CD4-positive, CD25-positive, alpha-beta regulatory T cell (primary cell): ENCODE data around the gene CCDC141. TPM values are rescaled to one million over a fixed set of nuclear protein-coding genes. Genes with fewer than 3 reads are reported as not detected.

Source experiments
- ATAC-seq, 2 donors: fragments of 150-1000 bp; cut with Tn5 transposase; one replicate each; pipeline ENCODE4 v1.10.0; 2021; ENCODE audit warnings: low read depth in 2 of 2, moderate number of reproducible peaks in 2 of 2, moderate library complexity in 1 of 2
- DNase-seq, 3 donors: peaks; one replicate each; pipeline versions ENCODE4 v3.0.0 to v3.0.0-alpha.2; 2012 to 2022; ENCODE audit warnings: mixed read lengths in 1 of 3
- H3K27ac ChIP-seq: one replicate; pipeline ENCODE4 v1.7.0; 2013; ENCODE audit warnings: mild to moderate bottlenecking, low read length; ENCODE audit not compliant: insufficient read depth, poor library complexity, severe bottlenecking
- H3K27me3 ChIP-seq: one replicate; pipeline ENCODE4 v1.7.0; 2013; ENCODE audit warnings: low read length; ENCODE audit not compliant: control insufficient read depth, insufficient read depth
- H3K36me3 ChIP-seq: one replicate; pipeline ENCODE4 v1.7.0; 2013; ENCODE audit warnings: mild to moderate bottlenecking, low read length, moderate library complexity; ENCODE audit not compliant: control insufficient read depth, insufficient read depth
- H3K4me1 ChIP-seq: 2 replicates; pipeline ENCODE4 v1.7.0; 2013; ENCODE audit warnings: mild to moderate bottlenecking, low read length; ENCODE audit not compliant: insufficient read depth, control insufficient read depth, poor library complexity, severe bottlenecking
- H3K4me3 ChIP-seq: one replicate; pipeline ENCODE4 v1.7.0; 2013; ENCODE audit warnings: low read depth, mild to moderate bottlenecking, low read length, moderate library complexity
- H3K9me3 ChIP-seq, 2 experiments: 1 replicate in 1 of 2; 2 replicates in 1 of 2; pipeline ENCODE4 v1.7.0; 2013; ENCODE audit warnings: low read length in 2 of 2, mild to moderate bottlenecking in 1 of 2, moderate library complexity in 1 of 2; ENCODE audit not compliant: control insufficient read depth in 2 of 2
- H3K27ac Mint-ChIP-seq, 3 donors: one replicate each; pipeline ENCODE4 v1.8.0; 2020 to 2022; ENCODE audit warnings: mild to moderate bottlenecking in 3 of 3, mixed read lengths in 3 of 3, moderate library complexity in 2 of 3
- H3K27me3 Mint-ChIP-seq: one replicate; pipeline ENCODE4 v1.8.0; 2022; ENCODE audit warnings: mild to moderate bottlenecking, mixed read lengths
- H3K36me3 Mint-ChIP-seq: one replicate; pipeline ENCODE4 v1.8.0; 2020; ENCODE audit warnings: mixed read lengths
- H3K4me1 Mint-ChIP-seq, 4 donors: one replicate each; pipeline ENCODE4 v1.8.0; 2020 to 2022; ENCODE audit warnings: mixed read lengths in 4 of 4, mild to moderate bottlenecking in 1 of 4
- H3K4me3 Mint-ChIP-seq, 4 donors: one replicate each; pipeline ENCODE4 v1.8.0; 2020 to 2022; ENCODE audit warnings: mild to moderate bottlenecking in 4 of 4, mixed read lengths in 4 of 4, moderate library complexity in 3 of 4
- H3K9me3 Mint-ChIP-seq, 7 donors: one replicate each; pipeline ENCODE4 v1.8.0; 2020 to 2022; ENCODE audit warnings: mixed read lengths in 7 of 7, mild to moderate bottlenecking in 3 of 7, moderate library complexity in 2 of 7
- polyA plus RNA-seq, 4 donors: library from polyadenylated mRNA; unstranded; fragments of 300-500 nt; fragmentation: Illumina TruSeq; gene quantifications; one replicate each; pipeline ENCODE4 v1.2.3, GENCODE V29; 2021
- total RNA-seq: library from RNA; stranded (reverse); gene quantifications from one replicate; pipeline ENCODE4 v1.2.3, GENCODE V29; 2022

The CCDC141 gene
- total and polyA plus RNA-seq, 5 donors from 2014 or later: 8.3 to 153 (median 15.0) TPM

GRCh38 chr2:178892751-178893625 is 156.9 kb downstream of the CCDC141 start:
- Histone ChIP-seq H3K4me3 (no peak overlapping the region), H3K27me3 (no peaks in the 10 kb centered on the region), H3K9me3 (no peaks in the 10 kb centered on the region), H3K4me1 (no peaks in the 10 kb centered on the region), H3K27ac (no peak overlapping the region), H3K36me3 (peaks cover 13% of the 10 kb centered on the region)
- Mint-ChIP-seq H3K9me3 (no peaks in the 10 kb centered on the region), H3K4me1 (peaks cover 8 to 29% (median 15%) of the 10 kb centered on the region in 4 donors), H3K27ac (no peak overlapping the region), H3K27me3 (no peaks in the 10 kb centered on the region), H3K4me3 (no peak overlapping the region), H3K36me3 (peaks cover 8% of the 10 kb centered on the region)
- ATAC-seq (no peak), DNase-seq (no peak)

GRCh38 chr2:178891959-178892485 is 157.9 kb downstream of the CCDC141 start:
- Histone ChIP-seq H3K4me1 (no peaks in the 10 kb centered on the region), H3K36me3 (peaks cover 12% of the 10 kb centered on the region), H3K27me3 (no peaks in the 10 kb centered on the region), H3K9me3 (no peaks in the 10 kb centered on the region), H3K27ac (no peak overlapping the region), H3K4me3 (no peak overlapping the region)
- no peak overlapping the region for H3K4me3 Mint-ChIP-seq
- H3K9me3 Mint-ChIP-seq: no peaks in the 10 kb centered on the region
- peaks cover under 1% of the 10 kb centered on the region for H3K36me3 Mint-ChIP-seq
- H3K27me3 Mint-ChIP-seq: no peaks in the 10 kb centered on the region
- ATAC-seq (no peak), DNase-seq (no peak)
- H3K27ac Mint-ChIP-seq: no peak overlapping the region
- peaks cover 8 to 29% (median 15%) of the 10 kb centered on the region in 4 donors for H3K4me1 Mint-ChIP-seq

GRCh38 chr2:178891265-178891958 is 158.5 kb downstream of the CCDC141 start:
- Mint-ChIP-seq H3K27me3 (no peaks in the 10 kb centered on the region), H3K4me1 (peaks cover 8 to 29% (median 15%) of the 10 kb centered on the region in 4 donors), H3K36me3 (no peaks in the 10 kb centered on the region), H3K4me3 (no peak overlapping the region), H3K9me3 (no peaks in the 10 kb centered on the region), H3K27ac (no peak overlapping the region)
- peaks cover 14% of the 10 kb centered on the region for H3K36me3 ChIP-seq
- H3K4me3 ChIP-seq: no peak overlapping the region
- no peaks in the 10 kb centered on the region for H3K27me3 ChIP-seq
- H3K4me1 ChIP-seq: no peaks in the 10 kb centered on the region
- no peak overlapping the region for H3K27ac ChIP-seq
- DNase-seq (peak; percentile 47 to 82 (median 60)), ATAC-seq (peak; percentile 73 to 81)
- no peaks in the 10 kb centered on the region for H3K9me3 ChIP-seq

- H3K4me1 ChIP-seq: no peaks in the 10 kb centered on the region
- peaks cover 31% of the 10 kb centered on the region for H3K36me3 Mint-ChIP-seq
- peaks cover 52% of the 10 kb centered on the region for H3K36me3 ChIP-seq
- no peaks in the 10 kb centered on the region for H3K27me3 Mint-ChIP-seq
- H3K27ac ChIP-seq: no peak overlapping the region
- H3K9me3 Mint-ChIP-seq: no peaks in the 10 kb centered on the region
- H3K4me3 Mint-ChIP-seq: no peak overlapping the region
- DNase-seq: no peak
- H3K27me3 ChIP-seq: no peaks in the 10 kb centered on the region
- H3K4me3 ChIP-seq: no peak overlapping the region
- no peaks in the 10 kb centered on the region for H3K9me3 ChIP-seq
- ATAC-seq: no peak
- H3K27ac Mint-ChIP-seq: no peak overlapping the region
- H3K4me1 Mint-ChIP-seq: peaks cover 0 to 4% (median 2%) of the 10 kb centered on the region in 4 donors
These were observed 163.9 kb downstream of the CCDC141 start for GRCh38 chr2:178886006-178886405.

GRCh38 chr2:178884440-178884839 is 165.5 kb downstream of the CCDC141 start:
- Histone ChIP-seq H3K27ac (no peak overlapping the region), H3K9me3 (no peaks in the 10 kb centered on the region), H3K27me3 (no peaks in the 10 kb centered on the region), H3K4me3 (no peak overlapping the region), H3K36me3 (peaks cover 62% of the 10 kb centered on the region), H3K4me1 (no peaks in the 10 kb centered on the region)
- H3K27me3 Mint-ChIP-seq: no peaks in the 10 kb centered on the region
- DNase-seq (no peak), ATAC-seq (no peak)
- no peak overlapping the region for H3K4me3 Mint-ChIP-seq
- peaks cover 0 to 8% (median 2%) of the 10 kb centered on the region in 4 donors for H3K4me1 Mint-ChIP-seq
- H3K9me3 Mint-ChIP-seq: no peaks in the 10 kb centered on the region
- peaks cover 41% of the 10 kb centered on the region for H3K36me3 Mint-ChIP-seq
- no peak overlapping the region for H3K27ac Mint-ChIP-seq

- H3K36me3 ChIP-seq: peaks cover 59% of the 10 kb centered on the region
- no peak overlapping the region for H3K4me3 ChIP-seq
- H3K9me3 ChIP-seq: no peaks in the 10 kb centered on the region
- Mint-ChIP-seq H3K4me3 (no peak overlapping the region), H3K27ac (no peak overlapping the region), H3K9me3 (no peaks in the 10 kb centered on the region), H3K4me1 (peaks cover 0 to 8% (median 2%) of the 10 kb centered on the region in 4 donors), H3K36me3 (peaks cover 47% of the 10 kb centered on the region), H3K27me3 (no peaks in the 10 kb centered on the region)
- DNase-seq (no peak), ATAC-seq (no peak)
- H3K27ac ChIP-seq: no peak overlapping the region
- no peaks in the 10 kb centered on the region for H3K27me3 ChIP-seq
- no peaks in the 10 kb centered on the region for H3K4me1 ChIP-seq
These were observed 167.1 kb downstream of the CCDC141 start for GRCh38 chr2:178882666-178883440.

GRCh38 chr2:178881075-178881474 is 168.9 kb downstream of the CCDC141 start:
- H3K4me1 Mint-ChIP-seq: peaks cover 0 to 8% (median 2%) of the 10 kb centered on the region in 4 donors

More at GRCh38 chr2:178881075-178881474, 168.9 kb downstream of the CCDC141 start:
- H3K36me3 ChIP-seq: peaks cover 66% of the 10 kb centered on the region
- no peak overlapping the region for H3K27ac ChIP-seq
- H3K4me3 Mint-ChIP-seq: no peak overlapping the region
- H3K9me3 Mint-ChIP-seq: no peaks in the 10 kb centered on the region
- H3K4me1 ChIP-seq: no peaks in the 10 kb centered on the region
- no peak for ATAC-seq
- no peaks in the 10 kb centered on the region for H3K27me3 Mint-ChIP-seq
- no peak overlapping the region for H3K4me3 ChIP-seq
- H3K27ac Mint-ChIP-seq: no peak overlapping the region
- H3K36me3 Mint-ChIP-seq: peaks cover 56% of the 10 kb centered on the region
- DNase-seq: no peak
- H3K27me3 ChIP-seq: no peaks in the 10 kb centered on the region
- no peaks in the 10 kb centered on the region for H3K9me3 ChIP-seq
